ENCODE results near the gene CDH13. TPM values are rescaled to one million over a fixed set of nuclear protein-coding genes. Genes with fewer than 3 reads are reported as not detected.

CDH13 gene
- total and polyA plus RNA-seq, 2 of the 8 experiments (the other 6 are each of a cell fraction or from before 2014, with no cell fraction given) = 2.3 to 2.4 TPM

GRCh38 chr16:83619381-83620150 lies 992.8 kb downstream of the CDH13 start (continued):
- TF ChIP-seq, protein P1, sequence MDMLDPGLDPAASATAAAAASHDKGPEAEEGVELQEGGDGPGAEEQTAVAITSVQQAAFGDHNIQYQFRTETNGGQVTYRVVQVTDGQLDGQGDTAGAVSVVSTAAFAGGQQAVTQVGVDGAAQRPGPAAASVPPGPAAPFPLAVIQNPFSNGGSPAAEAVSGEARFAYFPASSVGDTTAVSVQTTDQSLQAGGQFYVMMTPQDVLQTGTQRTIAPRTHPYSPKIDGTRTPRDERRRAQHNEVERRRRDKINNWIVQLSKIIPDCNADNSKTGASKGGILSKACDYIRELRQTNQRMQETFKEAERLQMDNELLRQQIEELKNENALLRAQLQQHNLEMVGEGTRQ (IDR thresholded peaks at IDR 0.05; ENCODE audit: low read length) = no peak
- TF ChIP-seq CTBP2 (IDR thresholded peaks at IDR 0.05; ENCODE audit: borderline replicate concordance, insufficient read depth, insufficient read length, low read length) (no peak), PHF8 (conservative IDR thresholded peaks at IDR 0.05; ENCODE audit: low read depth, low read length) (no peak)
